SK-N-SH treated with all-trans-retinoic acid at 6 μM for 48 hours (cell line): ENCODE data around the gene UBTD1.

Source experiments
- ARNTL ChIP-seq: fragments of 450-650 bp; formaldehyde crosslinking; IDR thresholded peaks from 2 replicates; pipeline ENCODE4 v1.5.0; 2020; ENCODE audit warnings: low read depth, mild to moderate bottlenecking, moderate library complexity, borderline replicate concordance
- CSRNP3 ChIP-seq: fragments of 250-450 bp; sonication (Bioruptor Pico); IDR thresholded peaks from 2 replicates; pipeline ENCODE4 v1.5.1; 2021; ENCODE audit warnings: mild to moderate bottlenecking, moderate library complexity
- ESRRG ChIP-seq: fragments of 250-450 bp; sonication (Bioruptor Pico); IDR thresholded peaks from 2 replicates; pipeline ENCODE4 v1.6.1; 2021; ENCODE audit warnings: mild to moderate bottlenecking
- PATZ1 ChIP-seq: fragments of 250-450 bp; sonication (Bioruptor Pico); IDR thresholded peaks from 2 replicates; pipeline ENCODE4 v1.8.0; 2020; ENCODE audit warnings: mild to moderate bottlenecking, moderate library complexity, borderline replicate concordance
- TCF4 ChIP-seq: fragments of 250-450 bp; sonication (Bioruptor Pico); IDR thresholded peaks from 2 replicates; pipeline ENCODE4 v1.8.0; 2021; ENCODE audit warnings: mild to moderate bottlenecking, moderate library complexity, borderline replicate concordance
- ZC3H10 ChIP-seq: fragments of 250-450 bp; sonication (Bioruptor Pico); IDR thresholded peaks from 2 replicates; pipeline ENCODE4 v1.5.1; 2021; ENCODE audit warnings: mild to moderate bottlenecking, moderate library complexity
- ZFP3 ChIP-seq: fragments of 250-450 bp; sonication (Bioruptor Pico); IDR thresholded peaks from 2 replicates; pipeline ENCODE4 v1.5.0; 2020; ENCODE audit warnings: mild to moderate bottlenecking, moderate library complexity

GRCh38 chr10:97463363-97464132, 35.2 kb upstream of the UBTD1 start:
- TF ChIP-seq ZFP3 (CRISPR knock-in tag) (no peak), ARNTL (CRISPR knock-in tag) (no peak), PATZ1 (CRISPR knock-in tag) (no peak), ZC3H10 (no peak), ESRRG (CRISPR knock-in tag) (no peak), CSRNP3 (CRISPR knock-in tag) (no peak), TCF4 (no peak)
